GM12801 (cell line): Measurements from ENCODE around the gene RAE1.

Experiments
- CTCF ChIP-seq: IDR thresholded peaks from one replicate; pipeline ENCODE4 v1.5.1; 2011; ENCODE audit warnings: control low read depth; ENCODE audit not compliant: insufficient read length; ENCODE audit errors: extremely low read depth

The RAE1 gene

GRCh38 chr20:57347393-57347792 is 3.7 kb upstream of the RAE1 start:
- TF ChIP-seq CTCF, result no peak

DNA sequence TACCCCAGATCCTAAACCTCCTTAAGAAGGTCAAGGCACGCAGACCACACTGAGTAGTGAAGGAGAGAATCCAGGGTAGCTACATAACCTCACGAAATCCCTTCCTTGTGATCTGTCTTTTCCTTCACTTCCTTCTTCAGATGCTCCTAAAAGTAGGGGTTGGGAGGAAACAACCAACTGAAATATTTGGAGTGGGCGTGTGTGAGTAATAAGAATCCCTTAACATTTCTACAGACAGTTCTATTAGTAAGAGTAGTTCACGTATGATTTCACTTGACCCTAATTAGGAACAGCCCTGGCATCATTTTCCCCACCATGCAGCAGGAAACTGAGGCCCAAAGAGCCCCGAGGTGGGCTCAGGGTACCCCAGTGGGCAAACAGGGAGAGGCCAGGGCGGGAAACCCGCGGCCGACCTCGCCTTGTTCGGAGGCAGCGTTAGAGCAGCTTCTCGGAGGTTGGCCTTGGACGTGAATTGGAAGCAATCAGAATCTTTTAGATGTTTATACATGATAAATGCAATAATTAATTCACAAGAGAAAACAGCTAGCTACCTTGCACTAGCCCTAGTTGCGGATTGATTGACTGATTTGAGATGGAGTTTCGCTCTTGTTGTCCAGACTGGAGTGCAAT is 859 bp upstream of the RAE1 start:
- no peak for TF ChIP-seq CTCF

GRCh38 chr20:57352305-57352704 is 1.2 kb downstream of the RAE1 start:
- no peak for TF ChIP-seq CTCF

DNA sequence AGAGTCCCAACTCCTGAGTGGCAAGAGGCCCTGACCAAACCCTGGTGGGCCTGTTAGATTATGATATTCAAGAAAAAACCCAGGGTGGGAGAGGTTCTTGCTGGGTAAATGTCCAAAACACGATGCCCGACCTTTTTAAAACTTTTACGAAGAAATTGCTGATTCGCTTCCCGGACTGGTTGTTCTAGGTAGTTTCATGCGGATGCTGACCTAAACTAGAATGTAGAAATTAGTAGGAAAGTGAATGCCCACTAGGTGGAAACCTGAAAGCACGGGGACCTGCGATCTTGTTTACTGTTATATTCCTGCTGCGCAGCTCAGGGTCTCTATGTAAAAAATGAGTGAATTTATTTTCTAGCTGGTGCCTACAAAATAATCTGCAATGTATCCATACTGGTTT is 2.3 kb downstream of the RAE1 start:
- no peak for TF ChIP-seq CTCF

DNA sequence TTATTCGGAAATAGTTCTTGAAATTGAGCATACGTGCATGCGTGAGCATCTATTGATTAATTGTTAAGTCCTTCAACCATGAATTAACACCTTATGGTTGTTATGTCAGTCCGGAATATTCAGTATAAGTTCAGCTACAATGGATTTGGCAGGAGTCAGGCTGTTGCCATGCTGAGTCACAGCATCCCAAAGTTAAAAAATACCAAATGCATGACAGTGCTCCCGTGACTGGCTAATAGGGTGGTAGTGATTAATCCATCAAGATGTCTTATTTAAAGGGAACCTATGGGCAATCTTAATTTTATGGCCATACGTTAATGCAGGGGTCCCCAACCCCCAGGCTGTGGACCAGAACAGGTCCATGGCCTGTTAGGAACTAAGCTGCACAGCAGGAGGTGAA is 10.5 kb downstream of the RAE1 start:
- TF ChIP-seq CTCF, result no peak

DNA sequence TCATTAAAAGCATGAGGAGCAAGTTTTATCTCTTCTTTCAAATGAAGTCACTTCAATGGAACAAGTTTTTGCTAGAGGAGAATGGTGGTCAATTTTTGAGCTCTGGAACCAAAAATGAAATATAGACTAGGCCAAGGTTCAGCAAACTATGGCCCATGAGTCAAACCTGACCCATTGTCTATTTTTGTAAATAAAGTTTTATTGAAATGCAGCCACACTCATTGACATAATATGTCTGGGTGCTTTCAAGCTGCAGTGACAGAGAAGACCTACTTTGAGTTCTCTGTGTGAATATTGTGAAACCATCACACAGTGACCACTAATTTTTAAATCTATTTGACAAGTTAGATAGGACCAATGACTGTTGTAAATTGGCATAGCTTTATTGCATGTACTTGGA is 13.4 kb downstream of the RAE1 start:
- TF ChIP-seq CTCF, result no peak

GRCh38 chr20:57369596-57369995 is 18.5 kb downstream of the RAE1 start:
- TF ChIP-seq CTCF, result no peak
